ENCODE measurements around the gene ANKMY1.

ANKMY1 gene

DNA sequence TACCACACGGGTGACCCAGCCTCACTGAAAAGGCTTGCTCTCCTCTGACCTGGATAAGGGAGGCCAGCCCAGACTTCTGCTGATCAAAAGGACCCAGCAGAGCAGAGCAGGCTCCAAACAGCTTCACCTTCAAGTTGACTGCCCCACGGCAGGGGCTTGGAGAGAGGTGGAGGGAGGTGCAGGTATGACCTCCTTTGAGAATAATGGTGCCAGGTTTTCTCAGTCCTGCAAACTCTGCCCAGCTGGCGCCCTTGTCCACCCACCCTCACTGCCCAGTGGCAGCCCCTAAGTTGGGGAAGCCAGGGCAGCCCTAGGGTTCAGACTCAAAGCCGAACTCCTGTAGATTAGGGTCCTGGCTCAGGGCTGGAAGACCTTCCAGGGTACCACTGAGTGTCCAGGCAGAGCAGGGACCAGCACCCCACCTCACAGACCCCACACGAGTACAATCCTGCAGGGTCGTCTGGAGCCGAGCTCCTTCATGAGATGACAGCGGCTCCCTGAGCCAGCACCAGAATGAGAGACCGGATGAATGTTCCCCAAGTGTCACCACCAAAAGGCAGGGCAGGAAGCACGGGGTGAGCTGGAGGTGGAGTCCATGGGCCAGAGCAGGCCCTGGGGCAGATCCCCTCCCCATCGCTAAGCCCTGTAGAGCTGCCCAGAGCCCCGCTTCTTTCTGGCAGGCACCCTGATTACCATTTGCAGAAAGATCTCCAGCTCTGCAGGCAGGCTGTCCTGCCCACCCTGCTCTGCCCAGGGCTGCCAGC is 125.9 kb downstream of the ANKMY1 start:
- no peak for DNase-seq

DNA sequence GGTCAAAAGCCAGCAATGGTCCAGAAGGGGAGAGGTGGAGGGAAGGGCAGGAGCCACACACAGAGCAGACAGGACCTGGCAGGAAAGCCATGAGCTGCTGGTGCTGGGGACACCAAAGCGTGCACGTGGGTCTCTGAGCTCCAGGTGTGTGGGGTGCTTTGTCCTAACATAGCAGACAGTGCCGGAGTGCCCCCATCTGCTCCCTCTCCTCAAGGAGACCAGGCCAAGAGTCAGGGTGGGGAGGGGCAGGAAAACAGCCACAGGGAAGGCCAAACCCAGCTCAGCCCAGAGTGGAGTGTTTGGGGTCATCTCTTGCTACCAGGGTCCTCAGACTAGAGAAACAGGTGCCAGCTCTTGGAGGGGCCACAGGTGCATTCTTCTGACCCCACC is 126.5 kb downstream of the ANKMY1 start:
- DNase-seq: no peak

- DNase-seq: no peak
Measured at GRCh38 chr2:240430595-240430994, 127.2 kb downstream of the ANKMY1 start.

- DNase-seq: no peak
Measured at GRCh38 chr2:240429872-240430491, 127.8 kb downstream of the ANKMY1 start.
